ENCODE data around the gene TAS2R8. TPM values are rescaled to one million over a fixed set of nuclear protein-coding genes. Genes with fewer than 3 reads are reported as not detected.

The TAS2R8 gene
- not detected for total RNA-seq (2021; fragmentation: NEBNext Ultra II Directional; extraction: Animal tissue kit (Norgen Biotek cat#: 25700))
- long read RNA-seq = 0 reads

DNA sequence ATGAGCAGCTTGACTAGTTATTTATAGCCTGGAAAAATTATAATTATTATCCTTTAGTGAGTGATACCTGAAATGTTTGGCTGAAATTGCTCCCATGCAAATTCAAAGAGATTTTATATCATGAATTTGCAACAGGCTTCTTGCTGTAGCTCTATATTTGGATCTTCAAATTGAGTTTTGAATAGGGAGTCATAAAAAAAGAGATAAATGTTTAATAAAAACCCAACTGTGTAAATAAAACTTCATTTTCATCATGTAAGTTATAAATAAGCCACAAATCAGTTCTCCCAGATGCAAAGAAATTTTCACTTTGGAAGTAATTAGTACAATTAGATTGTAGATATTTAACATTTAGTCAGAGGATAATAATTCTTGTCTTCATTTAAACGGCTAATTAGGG lies at the start of gene TAS2R8:
Gene TAS2R8, minus strand, starts transcription at position 101 of the 400 bp plus-strand sequence. CDS start 306 bp downstream, outside the sequence.
- Mint-ChIP-seq H3K27ac (no peak within 1 kb of the TSS), H3K36me3 (ENCODE audit: low read depth) (no peaks in the 10 kb centered on the region), H3K27me3 (ENCODE audit: insufficient read depth) (peaks cover 1% of the 10 kb centered on the region; the same call in 1 of the 2 replicates), H3K4me1 (ENCODE audit: low read depth) (no peaks in the 10 kb centered on the region), H3K4me3 (no peak within 1 kb of the TSS), H3K9me3 (no peaks in the 10 kb centered on the region)
- TF ChIP-seq, protein P1, sequence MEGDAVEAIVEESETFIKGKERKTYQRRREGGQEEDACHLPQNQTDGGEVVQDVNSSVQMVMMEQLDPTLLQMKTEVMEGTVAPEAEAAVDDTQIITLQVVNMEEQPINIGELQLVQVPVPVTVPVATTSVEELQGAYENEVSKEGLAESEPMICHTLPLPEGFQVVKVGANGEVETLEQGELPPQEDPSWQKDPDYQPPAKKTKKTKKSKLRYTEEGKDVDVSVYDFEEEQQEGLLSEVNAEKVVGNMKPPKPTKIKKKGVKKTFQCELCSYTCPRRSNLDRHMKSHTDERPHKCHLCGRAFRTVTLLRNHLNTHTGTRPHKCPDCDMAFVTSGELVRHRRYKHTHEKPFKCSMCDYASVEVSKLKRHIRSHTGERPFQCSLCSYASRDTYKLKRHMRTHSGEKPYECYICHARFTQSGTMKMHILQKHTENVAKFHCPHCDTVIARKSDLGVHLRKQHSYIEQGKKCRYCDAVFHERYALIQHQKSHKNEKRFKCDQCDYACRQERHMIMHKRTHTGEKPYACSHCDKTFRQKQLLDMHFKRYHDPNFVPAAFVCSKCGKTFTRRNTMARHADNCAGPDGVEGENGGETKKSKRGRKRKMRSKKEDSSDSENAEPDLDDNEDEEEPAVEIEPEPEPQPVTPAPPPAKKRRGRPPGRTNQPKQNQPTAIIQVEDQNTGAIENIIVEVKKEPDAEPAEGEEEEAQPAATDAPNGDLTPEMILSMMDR (IDR thresholded peaks at IDR 0.05) = no peak
- no peak for DNase-seq

GRCh38 chr12:10855807-10856206 lies 48.7 kb upstream of the TAS2R8 start:
- no peak overlapping the region for H3K27ac Mint-ChIP-seq
- H3K9me3 Mint-ChIP-seq = peaks cover 20% of the 10 kb centered on the region
- TF ChIP-seq, protein P1 (IDR thresholded peaks at IDR 0.05) = no peak
- H3K4me1 Mint-ChIP-seq (ENCODE audit: low read depth) = peaks cover 1% of the 10 kb centered on the region
- H3K4me3 Mint-ChIP-seq = no peak overlapping the region
- DNase-seq = no peak
- peaks cover 1% of the 10 kb centered on the region; the same call in 1 of the 2 replicates for H3K27me3 Mint-ChIP-seq (ENCODE audit: insufficient read depth)
- peaks cover 44% of the 10 kb centered on the region for H3K36me3 Mint-ChIP-seq (ENCODE audit: low read depth)

DNA sequence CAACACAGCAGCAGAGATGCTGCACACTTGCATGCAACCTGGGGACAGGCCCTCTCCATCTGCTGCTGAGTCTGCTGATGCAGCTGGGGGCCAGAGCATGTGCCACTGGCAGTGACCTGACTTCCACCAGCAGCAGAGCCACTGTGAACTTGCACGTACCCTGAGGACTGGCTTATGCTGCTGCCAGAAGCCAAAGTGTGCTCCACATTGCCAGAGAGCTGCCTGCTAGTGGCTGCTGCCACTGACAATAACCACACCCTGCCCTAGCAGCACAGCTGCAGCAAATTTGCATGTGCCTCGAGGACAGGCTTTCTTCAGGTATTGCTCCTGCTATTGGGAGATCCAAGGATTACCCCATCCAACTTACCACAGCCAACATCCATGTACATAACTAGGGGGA lies 46.7 kb upstream of the TAS2R8 start:
- TF ChIP-seq, protein P1 (IDR thresholded peaks at IDR 0.05) = no peak
- Mint-ChIP-seq H3K4me1 (ENCODE audit: low read depth) (no peaks in the 10 kb centered on the region), H3K27ac (no peak overlapping the region), H3K9me3 (peaks cover 20% of the 10 kb centered on the region), H3K4me3 (no peak overlapping the region), H3K36me3 (ENCODE audit: low read depth) (peaks cover 36% of the 10 kb centered on the region), H3K27me3 (ENCODE audit: insufficient read depth) (peaks cover 1% of the 10 kb centered on the region; the same call in 1 of the 2 replicates)
- DNase-seq = no peak

DNA sequence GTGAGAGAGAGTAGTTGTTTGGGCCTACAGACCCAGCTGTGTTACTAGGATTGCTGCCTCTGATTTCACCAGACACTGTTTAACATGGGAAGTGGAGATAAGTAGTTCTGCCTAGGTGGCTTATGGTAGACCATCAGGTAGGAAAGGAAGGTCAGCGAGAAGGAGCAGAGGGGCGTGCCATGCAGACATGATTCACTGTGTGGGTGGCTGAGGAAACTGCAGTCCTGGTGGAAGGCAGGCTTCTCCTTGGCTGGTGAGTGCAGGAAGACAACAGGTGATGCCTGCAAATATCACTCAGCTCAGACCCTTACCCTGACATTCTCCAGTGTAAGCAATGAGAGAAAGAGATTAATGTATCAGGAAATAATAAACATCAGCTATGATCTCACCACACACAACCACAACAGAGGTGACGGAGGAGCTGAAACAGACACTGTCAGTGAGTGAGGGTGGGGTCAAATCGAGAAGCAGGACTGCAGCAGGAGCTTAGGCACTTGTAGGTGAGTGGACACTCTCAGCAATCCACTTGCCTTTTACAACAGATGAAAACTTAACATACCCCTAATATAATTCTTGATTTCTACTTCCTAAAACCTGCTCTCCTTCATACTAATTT lies 44.3 kb upstream of the TAS2R8 start:
- H3K36me3 Mint-ChIP-seq (ENCODE audit: low read depth) = peaks cover 21% of the 10 kb centered on the region
- H3K27ac Mint-ChIP-seq = no peak overlapping the region

GRCh38 chr12:10849425-10849878 lies 42.4 kb upstream of the TAS2R8 start, which contains the start of gene PRR4:
TSS of gene PRR4 (minus strand) at chr12:10849475. CDS start at chr12:10849437, 38 bp downstream.
- H3K27me3 Mint-ChIP-seq (ENCODE audit: insufficient read depth) = no peaks in the 10 kb centered on the region
- H3K36me3 Mint-ChIP-seq (ENCODE audit: low read depth) = peaks cover 9% of the 10 kb centered on the region; the same call in 1 of the 2 replicates
- H3K4me3 Mint-ChIP-seq = no peak within 1 kb of the TSS
- no peak within 1 kb of the TSS for H3K27ac Mint-ChIP-seq
- TF ChIP-seq, protein P1 (IDR thresholded peaks at IDR 0.05) = no peak
- H3K4me1 Mint-ChIP-seq (ENCODE audit: low read depth) = no peaks in the 10 kb centered on the region
- DNase-seq = no peak
- H3K9me3 Mint-ChIP-seq = no peaks in the 10 kb centered on the region

More for the DNA sequence above, 44.3 kb upstream of the TAS2R8 start:
- Mint-ChIP-seq H3K4me1 (ENCODE audit: low read depth) (no peaks in the 10 kb centered on the region), H3K4me3 (no peak overlapping the region), H3K27me3 (ENCODE audit: insufficient read depth) (peaks cover 1% of the 10 kb centered on the region; the same call in 1 of the 2 replicates), H3K9me3 (peaks cover 8% of the 10 kb centered on the region)
- TF ChIP-seq, protein P1 (IDR thresholded peaks at IDR 0.05) = no peak
- no peak for DNase-seq
